NAMALWA (cell line): ENCODE data around the gene YDJC.
A peak's percentile ranks its signal among the peaks of the same experiment; 100 is the strongest.
"Not testable (repeated sequence)": the region's sequence is repeated elsewhere in the genome, so short reads cannot be mapped to it uniquely, and the experiment has no call there.

ENCODE experiments used
- DNase-seq: peaks from one replicate; pipeline ENCODE4 v3.0.0-alpha.2; 2015; ENCODE audit warnings: low spot score

Gene YDJC

DNA sequence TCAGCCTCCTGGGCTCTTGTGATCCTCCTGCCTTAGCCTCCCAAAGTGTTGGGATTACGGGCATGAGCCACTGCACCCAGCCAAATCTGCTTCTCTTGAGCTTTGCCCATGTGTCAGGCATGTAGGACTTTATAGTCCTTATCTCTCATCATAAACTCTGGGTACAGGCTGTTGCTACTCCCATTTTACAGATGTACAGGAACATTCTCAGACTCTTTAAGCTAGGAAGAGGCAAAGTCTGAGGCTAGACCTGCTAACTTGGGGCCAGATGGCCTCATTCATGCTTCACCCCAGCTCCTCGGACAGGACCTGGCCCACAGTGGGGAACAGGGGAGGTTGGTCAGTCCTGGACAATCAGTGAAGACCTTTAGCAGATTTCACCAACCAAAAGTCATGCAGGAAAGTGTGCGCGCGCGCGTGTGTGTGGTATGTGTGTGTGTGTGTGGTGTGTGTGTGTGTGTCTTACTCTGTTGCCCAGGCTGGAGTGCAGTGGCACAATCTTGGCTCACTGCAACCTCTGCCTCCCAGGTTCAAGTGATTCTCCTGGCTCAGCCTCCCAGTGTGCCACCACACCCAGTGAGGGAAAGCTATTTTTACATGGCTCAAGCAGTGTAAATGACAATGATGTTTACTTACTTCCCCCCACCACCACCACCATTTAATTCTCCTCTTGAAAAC lies 23.8 kb downstream of the YDJC start:
- DNase-seq, result no peak

GRCh38 chr22:21603973-21604372 lies 25.8 kb downstream of the YDJC start:
- no peak for DNase-seq

DNA sequence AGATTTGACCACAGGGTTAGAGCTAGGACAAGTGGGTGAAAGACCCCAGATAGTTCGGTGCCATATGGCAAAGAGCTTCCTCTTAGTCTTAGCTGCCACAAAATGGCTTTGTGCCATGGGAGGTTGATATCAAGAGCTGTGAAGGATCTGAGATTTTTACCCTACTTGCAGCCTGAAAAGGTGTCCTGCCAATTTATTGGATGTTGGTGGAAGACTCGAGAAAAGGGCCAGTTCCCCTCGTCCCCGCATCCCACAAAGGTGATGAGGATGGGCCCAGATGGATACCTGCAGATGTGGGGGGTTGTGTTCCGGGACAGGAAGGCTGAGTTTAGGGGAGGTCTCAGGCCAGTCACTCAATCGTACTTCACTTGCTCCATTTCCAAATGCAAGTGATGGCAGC lies 27.2 kb downstream of the YDJC start:
- DNase-seq, result no peak

- no peak for DNase-seq
Observed at GRCh38 chr22:21599053-21599893, 30.5 kb downstream of the YDJC start.

DNA sequence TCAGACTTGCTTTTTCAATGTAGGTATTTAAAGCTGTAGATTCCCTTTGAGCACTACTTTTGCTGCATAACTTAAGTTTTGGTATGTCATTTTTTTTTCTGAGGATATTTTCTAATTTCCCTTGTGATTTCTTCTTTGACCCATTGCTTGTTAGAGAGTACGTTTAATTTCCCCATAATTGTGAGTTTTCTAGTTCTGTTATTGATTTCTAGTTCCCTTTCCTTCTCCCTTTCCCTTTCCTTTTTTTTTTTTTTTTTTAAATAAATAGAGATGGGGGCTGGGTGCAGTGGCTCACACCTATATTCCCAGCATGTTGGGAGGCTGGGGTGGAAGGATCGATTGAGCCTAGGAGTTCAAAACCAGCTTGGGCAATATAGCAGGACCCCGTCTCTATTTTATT lies 31.5 kb downstream of the YDJC start:
- no peak for DNase-seq

GRCh38 chr22:21596356-21597135 lies 33.3 kb downstream of the YDJC start:
- DNase-seq, result not testable (repeated sequence)

GRCh38 chr22:21594865-21595452 lies 34.9 kb downstream of the YDJC start:
- DNase-seq, result no peak

DNA sequence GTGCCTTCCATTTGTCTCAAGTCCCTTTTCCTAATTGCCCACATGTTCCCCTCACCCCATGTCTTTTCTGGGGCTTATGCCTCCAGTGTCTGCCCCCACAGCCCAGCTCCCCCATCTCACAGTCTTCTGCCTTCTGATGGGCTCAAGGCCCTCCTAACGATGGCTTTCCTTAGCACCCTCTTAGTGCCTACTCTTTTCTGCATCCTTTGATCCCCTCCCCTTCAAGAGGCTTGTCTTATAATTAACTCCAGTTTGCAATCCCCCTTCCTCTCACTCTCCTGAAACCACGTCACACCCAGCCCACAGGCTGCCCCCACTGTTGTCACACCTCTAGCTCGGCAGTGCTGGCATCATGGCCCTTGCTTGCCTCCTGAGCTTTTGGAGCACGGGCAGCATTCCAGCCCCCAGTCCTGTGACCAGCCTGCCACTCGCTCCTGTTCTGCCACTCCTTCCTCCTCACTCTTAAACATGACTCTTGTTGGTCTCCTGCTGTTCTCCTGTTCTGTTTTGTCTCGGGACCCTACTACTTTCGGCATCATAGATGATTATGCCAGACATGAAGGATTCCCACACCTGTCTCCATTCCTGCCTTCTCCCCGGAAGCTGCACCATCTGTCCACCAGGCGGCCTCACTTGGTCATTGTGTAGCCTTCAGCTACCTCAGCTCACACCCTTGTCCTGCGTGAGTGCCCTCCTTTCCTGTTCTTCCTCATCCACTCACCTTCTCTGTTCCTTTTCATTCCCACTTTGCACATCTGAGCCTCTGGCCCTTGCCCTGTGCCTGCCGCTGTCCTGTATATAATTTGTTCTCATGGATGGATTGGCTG lies 36.2 kb downstream of the YDJC start:
- DNase-seq, result no peak

DNA sequence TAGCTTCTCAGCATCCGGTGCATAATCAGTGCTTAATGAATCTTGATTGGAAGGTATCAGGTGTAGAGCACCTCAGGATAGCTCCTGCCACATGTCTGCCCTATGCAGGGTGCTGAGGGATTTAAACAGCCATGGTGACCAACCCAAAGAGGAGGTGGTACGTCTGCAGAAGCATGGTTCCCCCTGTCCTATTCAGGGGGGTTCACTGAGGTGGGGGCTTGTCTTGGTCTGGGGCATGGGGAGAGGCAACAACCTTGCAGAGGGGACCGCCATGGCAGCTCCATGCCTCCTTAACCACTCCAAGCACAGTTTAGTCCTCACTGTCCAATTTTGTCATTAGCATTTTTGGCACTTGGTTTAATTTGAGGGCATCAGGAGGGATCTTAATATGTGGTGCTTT lies 37.4 kb downstream of the YDJC start:
- no peak for DNase-seq

- no peak for DNase-seq
Observed at GRCh38 chr22:21591695-21592094, 38.1 kb downstream of the YDJC start.

DNA sequence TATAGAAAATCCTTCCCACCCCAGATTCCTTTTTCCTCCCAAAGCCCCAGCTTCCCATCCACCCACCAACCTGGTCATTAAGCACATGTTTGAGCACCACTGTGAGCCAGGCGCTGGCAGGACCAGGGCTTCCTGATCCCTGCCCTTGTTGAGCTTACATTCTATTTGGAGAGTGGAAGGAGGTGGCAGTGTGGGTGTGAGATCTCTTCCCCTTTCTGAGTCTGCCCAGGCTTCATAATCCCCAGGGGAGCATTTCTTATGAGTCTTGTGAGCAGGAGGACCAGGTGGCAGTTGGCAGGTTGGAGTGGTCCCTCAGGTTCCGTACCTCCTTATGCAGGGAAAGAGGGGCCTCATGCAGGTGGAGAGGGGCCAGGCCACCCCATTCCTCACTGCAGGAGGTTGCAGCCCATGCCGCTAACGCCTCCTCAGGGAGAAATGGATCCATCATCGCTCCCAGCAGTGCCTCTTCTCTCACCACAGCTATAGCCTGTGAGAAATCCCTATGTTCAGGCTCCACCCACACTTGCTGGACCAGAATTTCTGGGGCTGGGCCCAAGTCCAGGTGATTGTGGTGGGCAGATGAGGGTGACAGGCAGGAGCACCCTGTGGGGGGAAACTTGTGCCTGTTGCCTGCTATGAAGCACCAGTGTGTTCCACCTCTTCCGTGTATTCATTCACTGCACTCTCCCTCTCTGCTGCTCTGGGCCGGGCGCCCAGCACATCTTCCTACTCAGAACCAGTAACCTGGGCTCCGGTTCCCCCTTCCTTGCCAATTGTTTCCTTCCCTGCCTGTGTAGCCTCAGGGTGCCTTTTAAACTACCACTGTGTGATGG lies 38.8 kb downstream of the YDJC start:
- peak; percentile 57 for DNase-seq

GRCh38 chr22:21589396-21589795 lies 40.4 kb downstream of the YDJC start:
- DNase-seq, result no peak

- DNase-seq, result peak; percentile 53
Observed at GRCh38 chr22:21587803-21588611, 41.8 kb downstream of the YDJC start.

- no peak for DNase-seq
Observed at GRCh38 chr22:21585389-21585788, 44.4 kb downstream of the YDJC start.

GRCh38 chr22:21582801-21583740 lies 46.8 kb downstream of the YDJC start:
- no peak for DNase-seq

- DNase-seq, result not testable (repeated sequence)
Observed at GRCh38 chr22:21581009-21581713, 48.7 kb downstream of the YDJC start.

- DNase-seq, result not testable (repeated sequence)
Observed at GRCh38 chr22:21580623-21581007, 49.2 kb downstream of the YDJC start.

DNA sequence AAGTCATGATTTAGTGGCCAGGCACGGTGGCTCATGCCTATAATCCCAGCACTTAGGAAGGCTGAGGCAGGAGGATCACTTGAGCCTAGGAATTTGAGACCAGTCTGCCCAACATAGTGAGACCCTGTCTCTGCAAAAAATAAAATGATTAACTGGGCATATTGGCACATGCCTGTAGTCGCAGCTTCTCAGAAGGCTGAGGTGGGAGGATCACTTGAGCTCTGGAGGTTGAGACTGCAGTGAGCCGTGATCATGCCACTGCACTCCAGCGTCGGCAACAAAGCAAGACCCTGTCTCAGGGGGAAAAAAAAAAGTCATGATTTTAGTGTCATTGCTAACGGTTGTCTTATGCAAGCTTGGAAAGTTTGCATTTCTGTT lies 50.4 kb downstream of the YDJC start:
- no peak for DNase-seq
